B cell (primary cell): ENCODE measurements around the gene KIRREL1. TPM values are rescaled to one million over a fixed set of nuclear protein-coding genes. Genes with fewer than 3 reads are reported as not detected.

Experiments used
- ATAC-seq: fragments of 200-7000 bp; cut with Tn5 transposase; one replicate; pipeline ENCODE4 v1.10.0; 2021; ENCODE audit warnings: low read depth, mild to moderate bottlenecking, moderate number of reproducible peaks, moderate library complexity
- CTCF ChIA-PET: fragments of 350-600 bp; sonication (Branson Sonifier 250); formaldehyde crosslinking; loops from one replicate; lab custom pipeline; 2021; ENCODE audit warnings: antibody characterized with exemption, inconsistent platforms; lab: Charles Lee
- POLR2A ChIA-PET: fragments of 350-600 bp; sonication (Branson Sonifier 250); formaldehyde crosslinking; loops from one replicate; lab custom pipeline; 2021; ENCODE audit warnings: antibody characterized with exemption; lab: Charles Lee
- DNase-seq: peaks from one replicate; pipeline ENCODE4 v3.0.0; 2013
- H2AFZ ChIP-seq: 2 replicates; pipeline ENCODE4 v1.6.1; 2012; ENCODE audit warnings: mild to moderate bottlenecking, low read depth, low read length; ENCODE audit not compliant: insufficient read depth, poor library complexity, severe bottlenecking
- H3K27ac ChIP-seq, 2 donors: 1 replicate in 1 of 2; 2 replicates in 1 of 2; pipeline ENCODE4 v1.5.1; 2012 to 2013; ENCODE audit warnings: low read length in 2 of 2, mild to moderate bottlenecking in 2 of 2, moderate library complexity in 1 of 2
- H3K27me3 ChIP-seq, 4 experiments: fragments of 200-600 bp in 1 of 4; sonication (generic) in 1 of 4; replicated peaks in 1 of 4; 1 replicate in 2 of 4; 2 replicates in 2 of 4; pipeline versions ENCODE4 v1.6.1 to v1.7.0; 2013 to 2016; ENCODE audit warnings: low read length in 3 of 4, mild to moderate bottlenecking in 2 of 4, mixed read lengths in 1 of 4, moderate library complexity in 1 of 4; ENCODE audit not compliant: insufficient read depth in 4 of 4, control insufficient read depth in 3 of 4; ENCODE audit errors: control extremely low read depth in 1 of 4
- H3K36me3 ChIP-seq, 2 experiments: replicated peaks in 1 of 2; 1 replicate in 1 of 2; 2 replicates in 1 of 2; pipeline versions ENCODE4 v1.6.1 to v1.7.1; 2013; ENCODE audit warnings: low read length in 1 of 2; ENCODE audit not compliant: insufficient read depth in 2 of 2, control insufficient read depth in 1 of 2; ENCODE audit errors: control extremely low read depth in 1 of 2, extremely low read depth in 1 of 2
- H3K4me1 ChIP-seq, 2 donors: fragments of 200-600 bp in 1 of 2; sonication (generic) in 1 of 2; 1 replicate in 1 of 2; 2 replicates in 1 of 2; pipeline versions ENCODE4 v1.5.1 to v1.6.1; 2013 to 2017; ENCODE audit warnings: low read length in 2 of 2; ENCODE audit not compliant: control insufficient read depth in 2 of 2, insufficient read depth in 2 of 2
- H3K4me2 ChIP-seq: replicated peaks from 2 replicates; pipeline ENCODE3; 2012; ENCODE audit warnings: mild to moderate bottlenecking, low read depth, low read length; ENCODE audit not compliant: poor library complexity, severe bottlenecking
- H3K4me3 ChIP-seq, 5 experiments: fragments of 200-600 bp in 1 of 5; sonication (generic) in 1 of 5; 1 replicate in 3 of 5; 2 replicates in 2 of 5; pipeline versions ENCODE4 v1.5.1 to v1.7.0; 2011 to 2016; ENCODE audit warnings: low read length in 4 of 5, mild to moderate bottlenecking in 4 of 5, low read depth in 2 of 5, control low read depth in 1 of 5, moderate library complexity in 1 of 5; ENCODE audit not compliant: insufficient read depth in 1 of 5; ENCODE audit errors: control extremely low read depth in 1 of 5, extremely low read depth in 1 of 5
- H3K79me2 ChIP-seq: fragments of 200-600 bp; sonication (generic); one replicate; pipeline ENCODE4 v1.6.0; 2016; ENCODE audit warnings: low read length; ENCODE audit not compliant: control insufficient read depth, insufficient read depth
- H3K9ac ChIP-seq: fragments of 200-600 bp; sonication (generic); 2 replicates; pipeline ENCODE4 v1.6.1; 2017; ENCODE audit warnings: mild to moderate bottlenecking, low read length, moderate library complexity
- H3K9me3 ChIP-seq, 3 donors: one replicate each; pipeline versions ENCODE4 v1.6.1 to v1.7.1; 2013; ENCODE audit warnings: low read length in 2 of 3; ENCODE audit not compliant: control insufficient read depth in 2 of 3, insufficient read depth in 1 of 3; ENCODE audit errors: control extremely low read depth in 1 of 3
- H4K20me1 ChIP-seq: 2 replicates; pipeline ENCODE4 v1.6.0; 2012; ENCODE audit warnings: mild to moderate bottlenecking, low read length; ENCODE audit not compliant: insufficient read depth, control insufficient read depth, poor library complexity, severe bottlenecking
- H3K27ac Mint-ChIP-seq: one replicate; pipeline ENCODE4 v1.8.0; 2021; ENCODE audit warnings: mixed read lengths
- H3K27me3 Mint-ChIP-seq: one replicate; pipeline ENCODE4 v1.8.0; 2021; ENCODE audit warnings: mixed read lengths
- H3K4me1 Mint-ChIP-seq: one replicate; pipeline ENCODE4 v1.8.0; 2021; ENCODE audit warnings: mixed read lengths
- H3K4me3 Mint-ChIP-seq: one replicate; pipeline ENCODE4 v1.8.0; 2021; ENCODE audit warnings: mixed read lengths
- H3K9me3 Mint-ChIP-seq: one replicate; pipeline ENCODE4 v1.8.0; 2022; ENCODE audit warnings: mixed read lengths; ENCODE audit not compliant: insufficient read depth
- EZH2 ChIP-seq: IDR thresholded peaks from 2 replicates; pipeline ENCODE4 v1.6.1; 2012; ENCODE audit warnings: borderline replicate concordance, low read depth, mild to moderate bottlenecking, moderate library complexity, low read length; ENCODE audit not compliant: insufficient read depth, poor library complexity, severe bottlenecking
- WGBS: methylation state at CpG from one replicate; pipeline ENCODE4 v1.1.5; 2013; ENCODE audit warnings: missing lambda C conversion rate; ENCODE audit not compliant: insufficient coverage; 5-methylcytosine and 5-hydroxymethylcytosine counted together
- intact Hi-C: fragments of 100-400 bp; cut with micrococcal nuclease; formaldehyde crosslinking; loops from one replicate; pipeline ENCODE4 v1.10.0; 2022
- polyA plus RNA-seq: library from polyadenylated mRNA; depleted of rRNA; stranded (reverse); fragments of >200 nt; gene quantifications from 2 replicates; pipeline ENCODE4 v1.2.3, GENCODE V29; 2012
- total RNA-seq, 2 donors: library from RNA; stranded (reverse); fragments of 120-200 nt in 1 of 2; gene quantifications; 1 replicate in 1 of 2; 2 replicates in 1 of 2; pipeline versions ENCODE4 v1.2.3 to v1.2.4, GENCODE V29; 2013 to 2022
- TF ChIP-seq, protein P1 (sequence below): fragments of 200-600 bp; IDR thresholded peaks from one replicate; pipeline ENCODE4 v1.8.0; 2022; ENCODE audit warnings: antibody characterized with exemption, mild to moderate bottlenecking

The KIRREL1 gene
- total and polyA plus RNA-seq, 2 donors (not counting 1 experiment from before 2014, with no cell fraction given): not detected

DNA sequence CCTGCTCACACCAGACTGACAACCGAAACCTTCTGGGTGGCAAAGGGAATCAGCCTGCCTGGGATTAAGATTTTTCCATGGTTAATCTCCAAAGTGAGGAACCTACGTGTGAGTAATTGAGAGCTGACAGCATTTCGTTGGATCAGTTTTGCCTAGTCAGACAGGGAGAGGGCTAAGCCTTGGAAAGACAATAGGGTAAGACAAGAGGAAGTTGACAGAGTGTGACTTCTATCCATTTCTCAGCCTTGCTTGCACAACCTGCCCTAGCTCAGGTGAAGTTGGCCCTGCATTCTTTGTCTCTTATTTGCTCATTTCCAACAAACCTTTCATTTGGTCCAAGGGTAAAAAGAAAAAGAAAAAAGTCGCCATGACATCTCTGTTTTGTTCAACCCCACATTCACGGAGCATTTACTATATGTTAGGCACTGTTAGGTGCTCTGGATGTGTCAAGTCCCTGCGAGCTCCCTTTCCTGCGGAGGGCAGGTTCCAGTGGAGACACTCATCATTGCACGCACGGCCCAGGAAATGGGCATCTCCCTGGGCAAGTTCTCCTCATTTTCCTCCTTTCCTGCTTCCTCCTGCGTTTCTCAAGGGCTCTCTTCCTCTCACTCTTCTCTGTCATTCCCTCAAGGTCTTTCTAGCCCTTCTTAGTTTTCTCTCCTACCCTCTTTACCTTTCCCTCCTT, 23.3 kb downstream of the KIRREL1 start:
- CTCF ChIA-PET: interaction anchor here (0.6 kb wide), 1 partner anchor 106 kb away, joined by 3 read pairs; no protein-coding TSS in a partner anchor
- Histone ChIP-seq H3K27ac (no peak overlapping the region), H2AFZ (no peak overlapping the region), H3K4me2 (no peak overlapping the region), H3K36me3 (no peaks in the 10 kb centered on the region), H3K4me1 (no peaks in the 10 kb centered on the region), H3K4me3 (no peak overlapping the region), H3K9me3 (no peaks in the 10 kb centered on the region), H4K20me1 (no peaks in the 10 kb centered on the region), H3K9ac (no peak overlapping the region), H3K27me3 (peaks cover 0 to 32% (median 0%) of the 10 kb centered on the region in 4 experiments), H3K79me2 (no peaks in the 10 kb centered on the region)
- no peaks in the 10 kb centered on the region for H3K9me3 Mint-ChIP-seq
- DNase-seq (no peak), ATAC-seq (no peak)
- peaks cover 49% of the 10 kb centered on the region for H3K27me3 Mint-ChIP-seq
- H3K4me3 Mint-ChIP-seq: no peak overlapping the region
- POLR2A ChIA-PET: no interaction called here
- H3K4me1 Mint-ChIP-seq: no peaks in the 10 kb centered on the region
- intact Hi-C loops: no loop called here
- no peak for TF ChIP-seq EZH2
- TF ChIP-seq, protein P1, sequence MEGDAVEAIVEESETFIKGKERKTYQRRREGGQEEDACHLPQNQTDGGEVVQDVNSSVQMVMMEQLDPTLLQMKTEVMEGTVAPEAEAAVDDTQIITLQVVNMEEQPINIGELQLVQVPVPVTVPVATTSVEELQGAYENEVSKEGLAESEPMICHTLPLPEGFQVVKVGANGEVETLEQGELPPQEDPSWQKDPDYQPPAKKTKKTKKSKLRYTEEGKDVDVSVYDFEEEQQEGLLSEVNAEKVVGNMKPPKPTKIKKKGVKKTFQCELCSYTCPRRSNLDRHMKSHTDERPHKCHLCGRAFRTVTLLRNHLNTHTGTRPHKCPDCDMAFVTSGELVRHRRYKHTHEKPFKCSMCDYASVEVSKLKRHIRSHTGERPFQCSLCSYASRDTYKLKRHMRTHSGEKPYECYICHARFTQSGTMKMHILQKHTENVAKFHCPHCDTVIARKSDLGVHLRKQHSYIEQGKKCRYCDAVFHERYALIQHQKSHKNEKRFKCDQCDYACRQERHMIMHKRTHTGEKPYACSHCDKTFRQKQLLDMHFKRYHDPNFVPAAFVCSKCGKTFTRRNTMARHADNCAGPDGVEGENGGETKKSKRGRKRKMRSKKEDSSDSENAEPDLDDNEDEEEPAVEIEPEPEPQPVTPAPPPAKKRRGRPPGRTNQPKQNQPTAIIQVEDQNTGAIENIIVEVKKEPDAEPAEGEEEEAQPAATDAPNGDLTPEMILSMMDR: no peak
- H3K27ac Mint-ChIP-seq: no peak overlapping the region
- 79% methylated on average over 9 of the region's 10 CpGs for WGBS

DNA sequence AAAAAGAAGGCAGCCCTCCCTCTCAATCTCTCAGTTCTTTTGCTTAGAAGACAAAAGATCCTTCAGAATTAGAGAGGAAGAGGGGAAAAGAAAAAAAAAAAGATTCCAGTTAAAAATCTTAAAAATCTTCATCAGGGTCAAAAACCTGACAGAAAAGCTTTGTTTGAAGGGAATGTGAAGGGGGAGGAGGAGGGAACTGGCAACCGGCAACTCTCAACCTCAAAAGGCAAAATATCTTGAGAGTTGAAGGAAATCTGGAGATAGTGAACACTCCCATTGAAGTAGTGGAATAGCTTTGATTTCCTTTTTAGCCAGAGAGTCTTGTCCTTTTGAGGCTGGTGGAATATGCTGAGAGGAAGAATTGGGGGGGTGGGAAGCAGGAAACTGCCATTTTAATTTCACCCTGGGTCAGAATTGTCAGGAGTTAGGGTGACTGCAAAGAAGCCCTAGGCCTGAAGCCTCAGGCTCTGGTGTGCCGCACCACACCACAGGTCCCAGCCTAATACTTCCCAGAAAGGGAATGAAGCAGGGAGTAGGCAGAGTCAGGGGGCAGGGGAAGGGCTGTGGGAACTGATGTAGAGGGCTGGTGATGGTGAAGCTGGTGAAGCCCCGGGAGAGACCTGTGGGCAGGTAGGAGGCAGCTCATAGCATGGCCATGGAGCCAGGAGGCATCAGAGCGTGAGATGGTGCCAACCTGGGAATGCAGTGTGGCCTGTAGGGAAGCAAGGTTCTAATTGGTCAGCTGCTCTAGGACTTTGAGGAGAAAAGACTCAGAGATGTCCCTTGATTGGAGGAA, 24.6 kb downstream of the KIRREL1 start:
- CTCF ChIA-PET: interaction anchor here (1.1 kb wide), 1 partner anchor 186 kb away, joined by 3 read pairs; no protein-coding TSS in a partner anchor
- H3K79me2 ChIP-seq: no peaks in the 10 kb centered on the region
- POLR2A ChIA-PET: no interaction called here
- peaks cover 0 to 32% (median 0%) of the 10 kb centered on the region in 4 experiments for H3K27me3 ChIP-seq
- TF ChIP-seq, protein P1: no peak
- TF ChIP-seq EZH2: no peak
- no peaks in the 10 kb centered on the region for H3K36me3 ChIP-seq
- no peak overlapping the region for H3K4me2 ChIP-seq
- no peaks in the 10 kb centered on the region for H3K9me3 Mint-ChIP-seq
- no peak overlapping the region for H3K27ac ChIP-seq
- ATAC-seq (no peak), DNase-seq (no peak)
- WGBS: 89% methylated on average over 3 of the region's 4 CpGs
- intact Hi-C loops: no loop called here
- peak overlapping the region; percentile 11 for H3K27ac Mint-ChIP-seq
- no peak overlapping the region for H3K9ac ChIP-seq
- H3K9me3 ChIP-seq: no peaks in the 10 kb centered on the region
- H3K4me3 Mint-ChIP-seq: no peak overlapping the region
- H3K4me1 Mint-ChIP-seq: no peaks in the 10 kb centered on the region
- no peak overlapping the region for H2AFZ ChIP-seq
- H3K4me1 ChIP-seq: no peaks in the 10 kb centered on the region
- no peak overlapping the region for H3K4me3 ChIP-seq
- no peaks in the 10 kb centered on the region for H4K20me1 ChIP-seq
- H3K27me3 Mint-ChIP-seq: peaks cover 45% of the 10 kb centered on the region
